Stimulated activated CD8-positive, alpha-beta memory T cell treated with anti-CD3 and anti-CD28 coated beads, Interleukin-2, amount 100 ng/mL, for 1 hour (primary cell): Measurements from ENCODE around the gene ARSK.

ENCODE experiments used
- DNase-seq, 2 donors: peaks; one replicate each; pipeline ENCODE4 v3.0.0-alpha.2; 2020; ENCODE audit warnings: low read depth in 2 of 2

Gene ARSK

DNA sequence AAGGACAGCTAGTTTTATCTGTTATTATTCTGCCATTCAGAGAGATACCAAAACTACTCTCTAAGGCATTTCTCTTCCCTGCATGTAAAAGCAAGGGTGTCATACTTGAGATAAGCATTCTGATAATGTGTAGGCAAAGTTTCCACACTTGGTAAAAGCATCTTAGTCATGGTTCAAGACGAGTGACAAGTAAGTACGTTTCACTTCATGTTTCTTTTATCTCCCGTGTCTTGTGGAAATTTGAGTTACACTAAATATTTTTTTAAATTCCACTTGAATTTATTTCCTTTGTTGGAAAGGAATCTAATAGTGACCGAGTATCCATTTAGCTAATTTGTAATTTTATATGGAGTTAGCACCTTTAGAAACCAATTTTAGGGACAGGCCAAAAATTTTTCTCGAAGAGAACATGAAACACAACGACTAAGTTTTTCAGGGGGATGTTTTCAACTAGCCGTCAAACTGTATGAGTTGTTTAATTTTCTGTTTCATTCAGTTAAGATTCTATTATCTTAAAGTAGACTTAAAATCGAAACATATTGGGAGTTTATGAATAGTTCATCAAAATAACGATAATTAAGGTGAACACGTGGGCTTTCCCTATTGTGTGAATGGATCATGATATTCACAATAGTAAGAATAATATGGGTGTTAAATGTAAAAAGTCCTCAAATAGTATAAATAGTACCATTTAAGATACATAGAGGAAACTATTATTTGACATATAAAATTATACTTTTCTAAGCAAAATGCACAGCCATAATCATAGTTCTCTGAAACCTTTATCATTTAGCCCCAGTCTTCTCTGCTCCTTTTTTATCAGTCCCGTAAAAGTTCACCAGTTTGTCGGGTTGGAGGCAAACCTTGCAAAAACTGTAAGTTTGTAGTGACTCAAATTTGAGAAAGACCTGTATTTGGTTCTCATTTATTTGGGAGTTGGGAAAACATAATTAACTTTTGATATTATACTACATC is 93.3 kb downstream of the ARSK start:
- DNase-seq = no peak

DNA sequence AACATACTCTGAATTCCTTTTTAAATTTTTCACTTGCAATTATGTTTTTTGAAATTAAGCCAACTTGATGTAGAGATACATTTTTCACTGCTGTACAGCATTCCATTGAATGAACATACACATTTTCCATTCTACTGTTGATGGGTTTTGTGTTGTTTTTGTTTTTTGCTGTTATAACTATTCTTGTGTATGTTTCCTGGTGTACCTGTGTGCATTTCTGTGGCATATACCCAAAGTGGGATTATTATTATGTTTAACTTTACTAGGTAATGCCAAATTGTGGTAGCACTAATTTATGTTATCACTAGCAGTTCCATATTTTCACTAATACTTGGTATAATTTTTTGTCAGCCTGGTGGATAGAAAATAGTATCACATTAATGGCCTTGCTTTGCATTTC is 94.4 kb downstream of the ARSK start:
- DNase-seq = no peak

DNA sequence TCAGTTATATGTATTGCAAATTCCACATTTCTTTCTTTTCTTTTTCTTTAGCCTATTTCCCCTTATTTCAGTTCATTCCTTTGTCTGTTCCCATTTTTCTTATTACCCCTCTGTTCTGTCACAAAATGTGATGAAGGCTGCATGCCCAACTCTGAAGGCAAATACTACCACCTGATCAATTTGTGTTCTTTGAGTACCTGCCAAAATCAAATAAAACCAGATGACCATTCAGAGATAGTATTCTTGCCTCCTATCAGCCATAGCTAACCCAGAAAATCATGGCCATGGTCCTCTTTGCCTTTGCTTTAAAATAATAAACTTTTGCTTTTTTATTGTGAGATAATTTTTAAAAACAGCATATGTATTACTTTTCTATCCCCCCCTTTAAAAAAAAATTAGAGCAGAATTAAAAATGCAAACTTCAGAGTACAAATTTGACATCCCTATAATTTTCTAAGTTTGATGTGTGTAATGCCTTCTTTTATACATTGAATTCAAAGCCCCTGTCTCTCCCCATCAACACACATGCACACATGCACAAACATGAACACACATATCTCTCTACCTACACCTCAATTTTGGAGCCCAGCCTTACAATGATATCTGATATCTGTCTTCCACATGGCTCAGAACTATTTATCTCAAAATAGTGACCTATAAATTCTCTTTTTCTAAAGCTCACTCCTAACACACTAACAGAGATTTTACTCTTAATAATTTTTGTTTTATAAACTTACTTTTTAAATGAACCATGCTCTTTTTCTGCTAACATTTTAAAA is 95.1 kb downstream of the ARSK start:
- DNase-seq = no peak

DNA sequence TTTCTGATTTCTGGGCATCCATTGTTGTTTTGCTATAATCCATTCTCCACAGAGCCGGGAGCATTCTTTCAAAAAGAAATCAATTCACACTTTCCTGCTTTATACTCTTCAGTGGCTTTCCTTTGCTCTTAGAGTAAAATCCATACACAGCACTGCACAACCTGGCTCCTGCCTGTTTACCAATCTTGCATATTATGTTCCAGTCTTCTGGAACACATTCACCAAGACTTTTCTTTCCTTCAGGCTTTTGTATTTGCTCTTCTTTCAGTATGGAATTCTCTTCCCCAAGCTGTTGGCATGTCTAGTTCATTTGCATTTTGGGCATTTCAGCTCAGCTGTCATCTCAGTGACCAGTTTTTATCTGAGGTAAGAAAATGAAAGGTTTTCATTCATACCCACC is 97.9 kb downstream of the ARSK start:
- no peak for DNase-seq

DNA sequence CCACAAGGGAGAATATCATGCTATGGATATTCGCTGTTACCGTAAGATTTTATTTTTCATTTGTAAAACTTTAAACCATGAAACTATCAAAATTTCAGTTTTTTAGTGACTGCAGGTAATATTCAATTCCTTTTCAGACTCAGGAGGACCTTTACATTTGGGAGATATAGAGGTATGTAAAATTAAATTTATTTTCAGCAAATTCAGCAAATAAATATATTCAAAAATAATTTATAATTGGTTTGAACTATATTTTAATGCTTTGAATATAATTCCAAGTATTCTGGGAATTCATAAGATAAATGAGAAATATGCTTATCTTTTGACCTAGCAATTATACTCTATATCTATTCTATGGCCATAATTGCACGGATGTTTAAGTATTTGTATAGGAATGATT is 99.3 kb downstream of the ARSK start:
- DNase-seq = no peak
